A673 (cell line): Measurements from ENCODE around the gene CCDC83.

Experiments
- CTCF ChIP-seq: fragments of 300-800, 200-600 bp; sonication (generic); conservative IDR thresholded peaks from 2 replicates; pipeline ENCODE4 v1.5.1; 2017; ENCODE audit warnings: low read depth, mild to moderate bottlenecking, antibody characterized with exemption, low read length, moderate library complexity, mixed read lengths
- EZH2 ChIP-seq: fragments of 200-600 bp; sonication (generic); IDR thresholded peaks from 2 replicates; pipeline ENCODE4 v1.6.1; 2017; ENCODE audit warnings: borderline replicate concordance, low read depth, mild to moderate bottlenecking, mixed read lengths, antibody characterized with exemption, low read length; ENCODE audit not compliant: poor library complexity, severe bottlenecking

- TF ChIP-seq CTCF (no peak), EZH2 (no peak)
Observed at GRCh38 chr11:85961130-85961529, 105.9 kb downstream of the CCDC83 start.
